GM15510 (cell line): Measurements from ENCODE around the gene NRCAM.

ENCODE experiments used
- POLR2A ChIP-seq: IDR thresholded peaks from 3 replicates; pipeline ENCODE4 v1.6.1; 2011; ENCODE audit warnings: borderline replicate concordance; ENCODE audit not compliant: insufficient read length; ENCODE audit errors: extremely low read depth

Gene NRCAM

DNA sequence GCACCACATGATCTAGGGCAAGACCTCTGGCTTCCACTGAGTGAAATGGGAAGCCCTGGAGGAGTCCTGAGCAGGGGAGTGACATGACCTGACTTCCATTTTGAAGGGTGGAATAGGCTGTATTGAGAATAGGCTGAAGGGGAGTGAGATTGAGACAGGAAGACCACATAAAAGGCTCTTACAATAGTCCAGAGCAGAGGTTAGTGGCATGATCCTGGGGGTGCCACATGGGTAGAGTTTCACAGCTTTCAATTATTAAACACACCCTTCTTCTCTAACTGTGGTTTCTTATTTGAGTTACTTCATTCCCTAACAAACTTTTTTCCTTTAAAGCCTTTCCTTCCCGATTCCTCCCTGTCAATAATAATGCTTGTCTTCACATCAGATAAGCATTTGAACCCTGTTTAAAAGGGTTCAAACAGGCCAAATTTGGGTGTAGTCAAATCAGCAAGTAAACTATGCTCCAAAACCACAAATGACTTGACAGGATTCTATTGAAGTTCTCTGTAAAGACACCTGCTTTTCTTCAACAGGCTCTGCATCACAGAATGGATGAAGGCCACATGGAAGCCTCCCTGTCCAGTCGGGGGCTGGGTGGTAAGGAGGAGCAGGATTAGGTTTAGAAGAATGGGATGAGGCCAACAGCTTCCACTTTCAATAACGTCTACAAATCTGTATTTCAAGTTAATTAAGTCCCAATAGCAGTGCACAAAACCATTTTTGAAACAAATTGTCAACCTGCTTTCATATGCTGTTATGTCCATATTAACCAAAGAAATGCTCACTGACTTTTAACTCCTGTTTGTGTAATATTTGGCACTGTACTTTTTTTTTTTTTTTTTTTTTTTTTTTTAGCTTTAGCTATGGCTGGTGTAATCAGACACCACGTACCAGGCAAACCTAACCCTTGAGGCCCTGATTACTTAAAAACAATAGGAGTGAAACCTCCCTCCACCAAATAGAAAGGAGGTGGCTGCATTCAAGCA is 131.9 kb downstream of the NRCAM start:
- no peak for TF ChIP-seq POLR2A

DNA sequence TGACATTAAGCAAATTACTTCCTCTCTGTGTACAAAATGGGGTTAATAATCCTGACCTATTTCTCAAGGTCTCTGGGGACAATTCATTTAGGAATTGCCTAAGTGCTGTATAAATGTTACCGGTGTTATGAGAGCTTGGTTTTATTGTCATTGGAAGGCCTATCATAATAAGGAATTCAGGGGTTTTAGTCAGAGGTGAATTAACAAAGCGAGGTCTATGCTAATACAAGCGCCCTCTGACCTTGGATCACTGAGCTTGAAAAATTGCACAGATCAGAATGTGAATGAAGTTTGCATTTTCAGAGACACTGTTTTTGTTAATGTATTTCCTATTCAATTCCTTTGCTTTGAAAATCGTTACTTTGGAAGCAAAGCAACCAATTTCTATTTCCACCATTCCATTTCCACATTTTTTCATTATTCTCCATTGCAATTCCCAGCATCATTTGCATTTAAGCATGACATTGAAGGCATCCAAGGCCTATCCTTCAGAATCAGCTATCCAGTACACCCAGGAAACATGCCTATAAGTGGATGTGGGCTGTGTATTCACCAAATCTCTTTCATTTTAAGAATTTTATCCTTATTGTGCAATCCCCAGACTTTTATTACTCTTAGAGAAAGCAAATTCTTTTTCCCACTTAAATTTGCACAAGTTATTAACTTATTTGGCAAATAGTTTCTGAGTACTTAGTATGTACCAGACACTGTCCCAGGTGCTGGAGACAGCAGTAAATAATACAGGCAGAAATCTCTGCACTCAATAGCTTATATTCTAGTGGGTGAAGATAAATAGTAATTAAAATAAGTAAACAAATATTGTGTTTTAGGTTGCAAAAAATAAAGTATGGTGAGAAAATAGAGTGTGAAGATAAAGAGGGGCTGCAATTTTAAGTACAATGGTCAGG is 133.1 kb downstream of the NRCAM start:
- no peak for TF ChIP-seq POLR2A

DNA sequence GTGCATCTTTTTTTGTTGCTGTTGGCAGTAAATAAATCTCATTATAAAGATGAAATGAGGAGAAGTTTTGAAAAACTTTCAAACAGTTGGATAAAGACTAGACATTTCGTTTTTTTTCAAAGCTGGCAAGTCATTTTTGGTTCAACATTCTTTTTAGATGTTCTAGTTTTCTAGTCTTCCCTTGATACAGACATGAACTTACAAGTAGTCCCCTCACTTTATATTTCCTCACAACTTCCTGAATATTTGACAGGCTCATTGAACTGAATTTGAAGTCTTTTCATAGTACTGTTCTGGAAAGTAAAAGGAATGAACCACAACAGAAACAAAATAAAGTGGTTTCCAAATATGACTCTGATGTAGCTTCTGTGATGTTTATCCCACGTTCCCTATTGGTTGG is 134.2 kb downstream of the NRCAM start:
- TF ChIP-seq POLR2A, result no peak

DNA sequence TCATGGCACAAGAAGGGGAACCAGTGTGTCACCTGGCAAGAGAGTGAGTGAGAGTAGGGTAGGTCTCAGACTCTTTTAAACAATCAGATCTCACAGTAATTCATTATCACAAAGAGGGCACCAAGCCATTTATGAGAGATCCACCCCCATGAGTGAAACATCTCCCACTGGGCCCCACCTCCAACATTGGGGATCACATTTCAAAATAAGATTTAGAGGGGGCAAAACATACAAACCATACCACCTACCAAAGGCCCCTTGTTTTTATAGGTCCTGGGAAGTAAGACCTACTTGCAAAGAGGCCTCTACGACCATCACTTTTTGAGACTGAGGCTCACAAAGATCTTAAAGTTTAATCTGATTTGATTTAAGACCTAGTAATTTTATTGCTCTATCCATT is 134.9 kb downstream of the NRCAM start:
- TF ChIP-seq POLR2A, result no peak

DNA sequence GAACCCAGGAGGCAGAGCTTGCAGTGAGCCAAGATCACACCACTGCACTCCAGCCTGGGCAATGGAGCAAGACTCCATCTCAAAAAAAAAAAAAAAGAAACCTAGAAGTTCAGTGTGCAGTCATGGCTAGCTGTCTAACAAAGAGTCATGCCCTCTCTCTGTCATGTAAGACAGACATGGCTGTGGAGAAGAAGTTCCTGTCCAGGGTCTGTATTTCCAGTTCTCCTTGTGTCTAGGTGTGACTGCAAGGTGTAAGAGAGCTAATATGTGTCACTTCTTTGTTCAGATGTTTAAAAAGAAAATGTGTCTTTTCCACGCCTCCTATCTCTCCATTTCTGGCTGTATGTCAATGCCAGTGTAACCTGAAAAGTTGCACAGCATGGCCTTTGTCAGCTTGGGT is 139.5 kb downstream of the NRCAM start:
- no peak for TF ChIP-seq POLR2A

DNA sequence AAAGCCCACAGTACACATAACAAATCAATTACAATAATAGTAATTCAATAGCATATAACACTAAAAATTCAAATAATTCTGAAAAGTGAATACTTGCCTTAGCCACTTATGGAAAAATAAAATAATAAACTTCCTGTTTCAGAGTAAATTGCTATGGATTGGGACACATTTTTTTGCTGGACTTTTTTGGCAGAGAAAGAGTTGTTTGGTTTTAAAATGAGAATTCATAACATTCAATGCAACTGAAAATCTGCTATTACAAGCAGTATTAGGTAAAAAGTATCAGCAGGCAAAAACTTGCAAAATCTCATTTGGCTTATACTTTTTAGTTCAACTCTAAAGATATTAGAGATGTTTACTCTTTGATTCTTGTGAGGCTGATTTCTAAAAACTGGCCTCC is 141.7 kb downstream of the NRCAM start:
- TF ChIP-seq POLR2A, result no peak

DNA sequence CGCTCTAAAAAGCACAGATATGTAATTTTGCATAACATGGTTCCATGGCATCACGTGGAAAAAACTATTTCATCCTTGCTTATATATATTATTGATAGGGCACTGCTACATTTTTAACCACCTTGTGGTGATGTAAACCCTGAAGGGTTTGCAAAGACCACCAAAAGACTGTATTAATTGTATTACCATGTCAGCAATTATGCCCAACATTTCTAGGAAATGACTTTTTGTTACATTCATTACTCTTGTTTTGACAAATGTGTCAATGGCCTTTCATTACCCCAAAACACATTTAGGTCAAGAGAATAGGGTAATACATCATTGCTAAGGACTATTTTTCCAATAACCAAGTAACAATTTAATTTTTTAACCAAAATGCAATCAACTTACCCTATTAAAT is 142.2 kb downstream of the NRCAM start:
- no peak for TF ChIP-seq POLR2A

DNA sequence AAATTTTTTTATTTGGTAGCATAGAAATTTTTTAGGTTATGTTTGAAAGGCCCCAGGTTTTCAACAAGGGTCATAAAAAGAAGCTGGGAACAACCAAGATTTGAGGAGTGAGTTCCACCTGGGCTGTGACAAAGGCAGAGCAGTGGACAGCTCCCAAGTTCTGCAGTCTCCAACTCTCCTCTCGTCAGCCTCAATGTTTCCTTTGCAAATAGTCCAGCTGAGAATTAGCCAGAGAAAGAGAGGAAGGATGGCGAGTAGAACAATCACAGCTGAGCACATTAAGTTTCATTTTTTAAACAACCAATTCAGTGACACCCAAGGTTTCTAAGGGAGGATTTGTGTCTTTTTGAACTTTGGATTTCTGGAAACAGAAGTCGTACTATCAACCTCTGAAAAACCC is 143.2 kb downstream of the NRCAM start:
- no peak for TF ChIP-seq POLR2A

DNA sequence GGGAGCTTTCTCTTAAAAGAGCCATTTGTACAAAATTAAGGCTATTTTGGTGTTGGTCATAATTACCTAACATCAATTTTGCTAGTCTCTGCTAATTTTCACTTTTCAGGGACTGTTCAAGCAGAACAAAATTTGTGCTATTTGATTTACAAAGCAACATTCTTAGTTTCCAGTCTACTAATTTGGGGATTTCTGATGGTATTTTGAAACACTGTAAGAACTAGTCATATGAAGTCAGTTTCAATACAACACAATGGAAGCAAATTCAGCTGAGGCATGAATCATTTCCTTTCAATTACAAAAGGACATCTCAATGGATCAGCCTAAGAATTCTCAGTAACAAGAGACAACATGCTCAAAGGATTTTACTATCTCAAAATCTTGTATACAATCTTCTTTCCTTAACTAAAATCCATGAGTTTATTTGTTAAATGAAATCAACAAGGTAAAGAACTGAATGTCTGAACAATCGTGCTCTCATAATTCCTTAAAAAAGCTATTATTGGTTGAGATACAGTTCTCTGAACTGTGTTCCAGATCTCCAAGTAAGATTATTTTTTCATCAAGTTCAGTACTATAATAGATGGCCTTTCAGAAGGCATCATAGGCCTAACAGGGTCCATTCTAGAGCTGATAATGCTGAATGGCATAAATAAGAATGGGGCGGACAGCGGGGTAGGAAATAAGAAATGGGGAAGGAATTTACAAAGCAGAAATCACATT is 144.6 kb downstream of the NRCAM start:
- no peak for TF ChIP-seq POLR2A

DNA sequence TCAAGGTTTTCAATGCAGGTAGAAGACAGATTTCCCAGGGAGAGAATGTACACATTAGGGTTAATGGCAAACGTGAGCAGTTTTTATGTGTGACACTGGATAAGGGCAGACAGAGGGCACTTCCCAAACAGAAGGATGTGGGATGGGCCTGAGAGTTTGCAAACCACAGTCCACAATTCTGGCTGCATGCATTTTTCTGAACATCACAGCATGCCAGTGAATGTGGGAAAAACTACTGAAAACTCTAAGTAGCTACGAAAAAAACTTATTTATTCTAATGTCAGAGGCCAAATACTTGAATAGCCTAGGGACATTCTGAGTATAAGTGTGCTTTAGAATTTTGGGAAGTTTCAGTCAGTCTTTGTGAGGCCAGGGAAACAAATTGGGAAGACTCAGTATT is 145.9 kb downstream of the NRCAM start:
- no peak for TF ChIP-seq POLR2A

DNA sequence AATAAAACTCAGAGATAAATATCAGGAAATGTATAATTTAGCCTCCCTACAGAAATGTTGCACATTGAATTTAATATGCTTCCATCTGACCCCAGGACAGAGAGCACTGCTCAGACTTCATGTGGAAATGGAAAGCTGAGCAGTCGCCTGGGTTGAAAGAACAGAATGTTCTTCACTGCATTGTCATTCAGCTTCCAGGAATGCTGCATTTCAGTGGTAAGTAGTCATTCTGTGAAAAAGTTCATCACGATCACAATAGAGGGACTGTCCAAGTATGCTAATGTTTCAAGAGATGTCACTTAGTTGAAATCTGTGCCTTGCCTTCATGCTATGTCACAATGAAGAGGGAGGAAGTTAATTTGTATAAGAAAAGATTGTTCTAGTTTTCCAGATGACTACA is 147.3 kb downstream of the NRCAM start:
- no peak for TF ChIP-seq POLR2A

DNA sequence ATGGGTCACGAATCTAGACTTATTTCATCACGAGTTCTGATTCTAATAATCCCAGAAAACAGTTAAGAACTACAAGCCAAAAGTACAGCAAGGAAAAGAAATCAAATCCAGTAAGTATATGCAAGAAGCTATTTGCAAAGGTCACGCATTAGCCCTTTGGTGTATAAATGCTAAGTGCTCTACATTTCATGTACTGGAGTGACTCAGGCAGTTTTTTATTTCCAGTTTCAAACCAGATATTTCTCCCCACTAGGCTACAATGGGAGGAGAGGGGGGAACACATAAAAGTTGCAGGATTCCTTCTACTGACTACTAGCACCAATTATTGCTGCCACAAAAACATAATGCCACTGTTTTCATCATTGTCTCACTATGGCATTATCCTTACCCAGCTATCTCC is 148.0 kb downstream of the NRCAM start:
- TF ChIP-seq POLR2A, result no peak

DNA sequence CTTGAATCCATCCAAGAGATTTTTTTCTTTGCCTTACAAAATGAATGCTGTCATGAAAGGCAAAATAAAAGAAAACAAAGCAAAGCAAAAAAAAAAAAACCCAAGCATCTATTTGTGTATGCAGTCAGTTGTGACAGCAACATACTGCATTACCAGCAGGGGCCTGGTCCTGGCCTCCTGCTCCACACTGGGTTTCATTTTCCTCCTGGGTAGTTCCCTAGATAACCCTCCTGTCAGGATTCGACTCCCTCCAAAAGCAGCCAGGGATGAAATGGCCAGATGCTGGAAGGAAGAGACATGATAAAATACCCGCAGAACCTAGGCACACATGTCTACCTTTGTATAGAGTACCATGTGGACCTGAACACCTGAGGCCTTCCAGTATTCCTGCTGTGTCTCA is 148.6 kb downstream of the NRCAM start:
- TF ChIP-seq POLR2A, result no peak

DNA sequence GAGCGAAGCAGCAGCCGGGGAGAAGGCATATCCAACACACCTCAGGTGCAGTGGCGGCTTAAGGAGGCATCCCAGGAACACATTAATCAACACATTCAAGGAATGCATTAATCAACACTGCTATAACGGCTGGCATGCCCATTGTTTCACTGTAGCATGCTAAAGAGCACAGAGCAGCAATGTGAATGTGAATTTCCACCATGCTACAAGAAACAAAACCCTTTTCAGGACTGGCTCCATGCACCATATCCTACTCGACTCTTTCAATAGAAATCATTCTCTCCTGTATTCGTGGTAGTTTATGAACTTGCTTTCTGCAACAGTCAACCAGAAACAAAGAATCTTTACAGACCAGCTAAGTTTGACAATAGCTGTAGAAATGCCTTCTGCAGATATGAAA is 149.0 kb downstream of the NRCAM start:
- TF ChIP-seq POLR2A, result no peak

DNA sequence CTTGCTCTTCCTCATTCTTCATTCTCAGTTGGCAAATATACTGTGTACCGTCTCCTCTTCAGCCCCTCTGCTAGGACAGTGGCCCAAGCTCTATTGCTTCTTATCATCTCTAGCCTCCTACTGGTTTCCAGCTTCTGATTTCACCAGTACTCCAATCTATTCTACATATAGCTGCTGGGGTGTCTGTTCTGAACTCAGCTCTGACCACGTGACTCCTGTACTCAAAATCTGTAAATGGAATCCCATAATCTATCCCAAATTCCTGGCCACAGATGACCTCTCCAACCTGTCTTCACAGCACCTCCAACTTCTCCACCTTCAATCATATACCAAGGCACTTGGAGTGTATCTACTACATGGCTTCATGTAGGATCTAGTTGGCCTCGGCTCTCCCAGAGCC is 152.9 kb downstream of the NRCAM start:
- no peak for TF ChIP-seq POLR2A

DNA sequence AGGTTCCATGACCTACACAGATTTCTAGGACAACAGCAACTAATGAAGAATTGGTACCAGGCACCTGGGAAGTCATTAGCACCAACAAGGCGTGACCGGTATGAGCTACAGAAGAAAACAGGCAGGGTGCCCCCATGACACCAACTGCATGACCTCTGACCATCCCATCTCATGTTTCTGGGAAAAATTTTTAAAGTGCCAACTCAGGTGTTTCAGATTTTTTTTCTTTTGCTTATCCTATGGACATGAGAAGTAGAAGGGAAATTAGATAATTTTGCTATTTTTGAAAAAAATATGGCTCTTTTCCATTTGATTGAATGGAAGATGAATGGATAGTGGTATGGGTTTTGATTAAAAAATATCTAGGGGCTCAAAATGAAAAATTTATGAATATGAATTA is 154.8 kb downstream of the NRCAM start:
- TF ChIP-seq POLR2A, result no peak
